GM13977 (cell line): Measurements from ENCODE around the gene WNT3.

Experiments
- DNase-seq: peaks from one replicate; pipeline ENCODE4 v3.0.0; 2012; ENCODE audit warnings: low spot score
- CTCF ChIP-seq: IDR thresholded peaks from 2 replicates; pipeline ENCODE4 v1.5.1; 2012; ENCODE audit warnings: mild to moderate bottlenecking, control low read depth; ENCODE audit not compliant: insufficient read depth; ENCODE audit errors: extremely low read depth, missing control alignments
- in situ Hi-C: fragments of 300-500 bp; cut with MboI; formaldehyde crosslinking; loops from one replicate; pipeline ENCODE4 v1.12.0; 2022; ENCODE audit warnings: low sequenced_read_pairs, low pct_unique_long_range_greater_than_20kb, mixed read lengths, inconsistent platforms; ENCODE audit not compliant: unreplicated experiment

The WNT3 gene

DNA sequence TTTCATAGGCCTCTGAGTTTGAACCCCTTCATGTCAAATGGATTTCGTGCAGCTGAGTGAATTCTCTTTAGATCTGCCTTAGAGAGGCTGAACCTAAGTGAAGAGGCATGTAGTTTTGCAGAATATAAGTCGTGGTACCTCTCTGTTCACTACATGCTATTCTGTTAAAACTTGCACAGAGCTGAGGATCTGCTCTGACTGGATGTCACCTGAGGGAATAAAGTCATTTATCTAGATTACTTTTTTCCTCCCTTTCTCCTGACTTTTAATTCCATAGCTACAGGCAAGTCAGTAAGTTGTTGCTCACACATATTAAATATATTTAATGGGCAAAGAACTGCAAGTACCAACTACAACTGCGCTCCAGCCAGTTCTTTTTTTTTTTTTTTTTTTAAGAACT, 64.7 kb downstream of the WNT3 start:
- DNase-seq: no peak
- in situ Hi-C loops: no loop called here
- no peak for TF ChIP-seq CTCF

- in situ Hi-C loops: no loop called here
- TF ChIP-seq CTCF: no peak
- DNase-seq: no peak
These were observed 67.1 kb downstream of the WNT3 start for GRCh38 chr17:46751425-46751824.

GRCh38 chr17:46745376-46745775, 73.1 kb downstream of the WNT3 start:
- no peak for DNase-seq
- in situ Hi-C loops: no loop called here
- TF ChIP-seq CTCF: no peak

- DNase-seq: no peak
- in situ Hi-C loops: no loop called here
- no peak for TF ChIP-seq CTCF
These were observed 74.1 kb downstream of the WNT3 start for GRCh38 chr17:46744441-46744840.

DNA sequence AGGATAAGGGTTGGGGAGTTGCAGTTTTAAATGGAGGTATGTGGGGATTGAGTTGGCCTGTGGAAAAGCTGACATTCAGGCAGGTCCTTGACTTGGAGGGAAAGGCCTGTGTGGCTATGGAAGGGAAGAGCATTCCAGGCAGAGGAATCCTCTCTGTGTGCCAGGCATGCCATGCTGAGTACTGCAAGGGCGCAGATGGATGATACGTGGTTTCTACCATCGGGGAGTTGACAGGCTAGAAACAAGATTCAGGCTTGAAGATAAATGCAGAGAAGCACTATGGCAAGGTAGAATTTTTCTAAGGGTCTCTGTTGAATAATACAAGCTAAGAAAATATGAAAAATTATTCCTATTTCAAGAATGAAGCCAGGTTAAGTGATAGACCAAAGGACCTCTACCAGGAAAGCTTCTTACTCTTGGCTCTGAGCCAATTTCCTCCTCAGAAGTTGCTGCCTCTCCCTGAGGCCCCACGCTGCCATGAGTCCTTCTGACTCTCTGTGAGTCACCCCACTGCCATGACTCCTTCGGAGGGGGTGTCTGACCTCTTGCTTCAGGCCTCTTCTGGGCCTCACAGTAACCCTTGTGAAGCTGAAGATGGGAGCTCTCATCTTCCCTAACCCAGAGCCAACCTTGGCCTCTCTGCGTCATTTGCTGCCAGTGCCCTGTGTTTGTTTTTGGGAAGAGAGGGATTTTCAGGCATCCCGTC, 75.8 kb downstream of the WNT3 start:
- no peak for TF ChIP-seq CTCF
- no peak for DNase-seq
- in situ Hi-C loops: no loop called here

- TF ChIP-seq CTCF: no peak
- in situ Hi-C loops: no loop called here
- no peak for DNase-seq
These were observed 77.3 kb downstream of the WNT3 start for GRCh38 chr17:46741122-46741730.

- in situ Hi-C loops: no loop called here
- DNase-seq: no peak
- TF ChIP-seq CTCF: no peak
These were observed 78.5 kb downstream of the WNT3 start for GRCh38 chr17:46739982-46740381.
